HepG2 (cell line): ENCODE results near the gene NUBPL. TPM values are rescaled to one million over a fixed set of nuclear protein-coding genes. Genes with fewer than 3 reads are reported as not detected.

ENCODE experiments used
- CENPT ChIP-seq: sonication (generic); formaldehyde crosslinking; IDR thresholded peaks from 2 replicates; pipeline ENCODE4 v1.8.0; 2022; ENCODE audit warnings: low read depth, mild to moderate bottlenecking, moderate library complexity, missing genetic modification reagents
- ETV5 ChIP-seq: IDR thresholded peaks from 2 replicates; pipeline ENCODE4 v1.6.1; 2018; ENCODE audit warnings: missing biosample characterization, missing genetic modification reagents, inconsistent platforms, borderline replicate concordance
- HNF4A ChIP-seq: sonication (generic); formaldehyde crosslinking; IDR thresholded peaks from 2 replicates; pipeline ENCODE4 v1.4.0; 2020; ENCODE audit warnings: missing genetic modification reagents
- HNRNPH1 ChIP-seq: fragments of 200-400 bp; formaldehyde crosslinking; optimal IDR thresholded peaks from 2 replicates; pipeline ENCODE3; 2017; ENCODE audit warnings: mild to moderate bottlenecking, low read depth, low read length
- HOXA7 ChIP-seq: sonication (generic); formaldehyde crosslinking; IDR thresholded peaks from 2 replicates; pipeline ENCODE4 v1.8.1; 2022; ENCODE audit warnings: mild to moderate bottlenecking, missing genetic modification reagents, moderate library complexity
- JUNB ChIP-seq: sonication (generic); formaldehyde crosslinking; IDR thresholded peaks from 2 replicates; pipeline ENCODE4 v1.8.0; 2022; ENCODE audit warnings: missing genetic modification reagents, mild to moderate bottlenecking, borderline replicate concordance
- MAFK ChIP-seq, 2 experiments: IDR thresholded peaks in 1 of 2; conservative IDR thresholded peaks in 1 of 2; 2 replicates each; pipeline ENCODE4 v1.6.1; 2011; ENCODE audit warnings: improper control_type of control experiment in 2 of 2, low read length in 2 of 2
- PAWR ChIP-seq: sonication (generic); formaldehyde crosslinking; IDR thresholded peaks from 2 replicates; pipeline ENCODE4 v1.4.0; 2020; ENCODE audit warnings: missing genetic modification reagents, mild to moderate bottlenecking, borderline replicate concordance
- PPARG ChIP-seq: conservative IDR thresholded peaks from 2 replicates; pipeline ENCODE4 v1.6.1; 2016; ENCODE audit warnings: missing biosample characterization, missing genetic modification reagents
- ZBTB7B ChIP-seq: sonication (generic); formaldehyde crosslinking; IDR thresholded peaks from 2 replicates; pipeline ENCODE4 v1.4.0; 2020; ENCODE audit warnings: missing genetic modification reagents
- ZFP1 ChIP-seq: IDR thresholded peaks from 2 replicates; pipeline ENCODE4 v1.6.1; 2016
- ZIK1 ChIP-seq: sonication (generic); formaldehyde crosslinking; IDR thresholded peaks from 2 replicates; pipeline ENCODE4 v1.5.0; 2020; ENCODE audit warnings: mild to moderate bottlenecking, low read depth, missing genetic modification reagents, borderline replicate concordance
- ZMAT3 ChIP-seq: sonication (generic); formaldehyde crosslinking; conservative IDR thresholded peaks from 2 replicates; pipeline ENCODE4 v1.7.0; 2021; ENCODE audit warnings: missing genetic modification reagents
- ZNF124 ChIP-seq: sonication (generic); formaldehyde crosslinking; IDR thresholded peaks from 2 replicates; pipeline ENCODE4 v1.4.0; 2020; ENCODE audit warnings: missing genetic modification reagents
- ZNF44 ChIP-seq: sonication (generic); formaldehyde crosslinking; IDR thresholded peaks from 2 replicates; pipeline ENCODE4 v1.5.1; 2020; ENCODE audit warnings: mild to moderate bottlenecking, missing genetic modification reagents
- ZNF747 ChIP-seq: sonication (generic); formaldehyde crosslinking; IDR thresholded peaks from 2 replicates; pipeline ENCODE4 v1.8.1; 2023; ENCODE audit warnings: missing genetic modification reagents, mild to moderate bottlenecking, borderline replicate concordance
- ZNF781 ChIP-seq: sonication (generic); formaldehyde crosslinking; IDR thresholded peaks from 2 replicates; pipeline ENCODE4 v1.5.1; 2020; ENCODE audit warnings: borderline replicate concordance, mild to moderate bottlenecking, missing genetic modification reagents; ENCODE audit errors: not compliant biosample characterization
- ZSCAN12 ChIP-seq: sonication (generic); formaldehyde crosslinking; IDR thresholded peaks from 2 replicates; pipeline ENCODE4 v1.9.0; 2021; ENCODE audit warnings: mild to moderate bottlenecking, missing genetic modification reagents
- polyA plus RNA-seq, 8 experiments: library from polyadenylated mRNA; depleted of rRNA in 3 of 8; stranded (reverse) in 7 of 8; unstranded in 1 of 8; fragments of >200 nt; fragmentation: Illumina TruSeq in 4 of 8; extraction: Trizol in 4 of 8; gene quantifications; 2 replicates each; pipeline versions ENCODE4 v1.2.1 to v1.2.3, GENCODE V29; 2011 to 2016; ENCODE audit warnings: low read depth in 4 of 8, missing spikeins in 1 of 8, mixed read lengths in 1 of 8; ENCODE audit not compliant: insufficient read depth in 1 of 8
- total RNA-seq, 5 experiments: library from RNA; depleted of rRNA; stranded (reverse); fragments of >200 nt; fragmentation: Illumina TruSeq; extraction: Trizol; gene quantifications; 2 replicates each; pipeline ENCODE4 v1.2.3, GENCODE V29; 2016; ENCODE audit warnings: low read depth in 1 of 5
- TF ChIP-seq, protein P1 (sequence below): sonication (generic); formaldehyde crosslinking; IDR thresholded peaks from 2 replicates; pipeline ENCODE4 v1.4.0; 2020; ENCODE audit warnings: mild to moderate bottlenecking, missing genetic modification reagents, borderline replicate concordance
- TF ChIP-seq, protein P2 (sequence below): IDR thresholded peaks from 2 replicates; pipeline ENCODE4 v1.6.1; 2016; ENCODE audit warnings: missing genetic modification reagents, missing compliant biosample characterization
- TF ChIP-seq, protein P3 (sequence below): sonication (generic); formaldehyde crosslinking; conservative IDR thresholded peaks from 2 replicates; pipeline ENCODE4 v1.4.0; 2020; ENCODE audit warnings: mild to moderate bottlenecking, missing genetic modification reagents, moderate library complexity
- TF ChIP-seq, protein P4 (sequence below): sonication (generic); formaldehyde crosslinking; IDR thresholded peaks from 2 replicates; pipeline ENCODE4 v1.5.0; 2020; ENCODE audit warnings: mild to moderate bottlenecking, missing genetic modification reagents

NUBPL gene
- total and polyA plus RNA-seq, 2 of the 13 experiments (the other 11 are each of a cell fraction or from before 2014, with no cell fraction given) = 21.3 to 44.1 TPM

DNA sequence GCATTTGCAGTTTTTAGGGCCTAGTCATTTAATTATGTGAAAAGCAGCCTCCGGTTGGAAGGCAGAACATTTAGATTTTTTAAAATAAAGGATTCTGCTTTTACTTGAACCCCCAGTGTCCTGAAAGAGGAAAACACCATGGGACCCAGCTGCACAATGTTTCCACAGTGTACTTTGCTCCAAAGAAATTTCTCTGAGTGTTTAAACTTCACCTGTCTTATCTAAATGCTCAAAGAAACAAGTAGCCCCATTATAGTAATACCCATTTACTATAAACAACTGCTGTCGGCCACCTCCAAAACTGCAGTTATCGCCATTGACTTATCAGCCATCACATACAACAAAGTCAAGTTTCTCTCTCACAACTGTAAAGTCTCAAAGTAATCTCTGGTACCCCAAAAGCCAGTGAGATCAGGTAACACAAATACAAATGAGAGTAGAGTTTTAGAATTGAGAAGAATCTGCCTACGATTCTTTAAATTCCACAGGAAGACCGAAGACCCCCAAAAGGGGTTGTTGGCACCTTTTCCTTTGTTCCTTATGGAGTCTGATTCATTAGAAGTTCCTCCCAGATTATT, 205.2 kb downstream of the NUBPL start (continued):
- TF ChIP-seq, protein P1, sequence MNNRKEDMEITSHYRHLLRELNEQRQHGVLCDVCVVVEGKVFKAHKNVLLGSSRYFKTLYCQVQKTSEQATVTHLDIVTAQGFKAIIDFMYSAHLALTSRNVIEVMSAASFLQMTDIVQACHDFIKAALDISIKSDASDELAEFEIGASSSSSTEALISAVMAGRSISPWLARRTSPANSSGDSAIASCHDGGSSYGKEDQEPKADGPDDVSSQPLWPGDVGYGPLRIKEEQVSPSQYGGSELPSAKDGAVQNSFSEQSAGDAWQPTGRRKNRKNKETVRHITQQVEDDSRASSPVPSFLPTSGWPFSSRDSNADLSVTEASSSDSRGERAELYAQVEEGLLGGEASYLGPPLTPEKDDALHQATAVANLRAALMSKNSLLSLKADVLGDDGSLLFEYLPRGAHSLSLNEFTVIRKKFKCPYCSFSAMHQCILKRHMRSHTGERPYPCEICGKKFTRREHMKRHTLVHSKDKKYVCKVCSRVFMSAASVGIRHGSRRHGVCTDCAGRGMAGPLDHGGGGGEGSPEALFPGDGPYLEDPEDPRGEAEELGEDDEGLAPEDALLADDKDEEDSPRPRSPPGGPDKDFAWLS = no peak
- TF ChIP-seq CENPT (no peak), ZNF124 (CRISPR knock-in tag) (no peak), ZFP1 (CRISPR knock-in tag) (no peak), ZMAT3 (CRISPR knock-in tag) (no peak), ZSCAN12 (no peak), HOXA7 (CRISPR knock-in tag) (no peak), MAFK (conservative IDR thresholded peaks at IDR 0.05 in 1 of 2, IDR thresholded peaks at IDR 0.05 in 1 of 2; ENCODE audit: low read length in 2 of 2) (no peak), ZBTB7B (CRISPR knock-in tag) (no peak), JUNB (CRISPR knock-in tag) (no peak), HNRNPH1 (no peak), PPARG (CRISPR knock-in tag) (no peak), ZNF747 (CRISPR knock-in tag) (no peak), ZNF781 (CRISPR knock-in tag) (no peak), ZNF44 (CRISPR knock-in tag) (no peak), ZIK1 (CRISPR knock-in tag) (no peak), ETV5 (no peak), HNF4A (peak; percentile 79), PAWR (CRISPR knock-in tag) (no peak)
- TF ChIP-seq, protein P2, sequence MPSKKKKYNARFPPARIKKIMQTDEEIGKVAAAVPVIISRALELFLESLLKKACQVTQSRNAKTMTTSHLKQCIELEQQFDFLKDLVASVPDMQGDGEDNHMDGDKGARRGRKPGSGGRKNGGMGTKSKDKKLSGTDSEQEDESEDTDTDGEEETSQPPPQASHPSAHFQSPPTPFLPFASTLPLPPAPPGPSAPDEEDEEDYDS (CRISPR knock-in tag) = no peak
- TF ChIP-seq, protein P3, sequence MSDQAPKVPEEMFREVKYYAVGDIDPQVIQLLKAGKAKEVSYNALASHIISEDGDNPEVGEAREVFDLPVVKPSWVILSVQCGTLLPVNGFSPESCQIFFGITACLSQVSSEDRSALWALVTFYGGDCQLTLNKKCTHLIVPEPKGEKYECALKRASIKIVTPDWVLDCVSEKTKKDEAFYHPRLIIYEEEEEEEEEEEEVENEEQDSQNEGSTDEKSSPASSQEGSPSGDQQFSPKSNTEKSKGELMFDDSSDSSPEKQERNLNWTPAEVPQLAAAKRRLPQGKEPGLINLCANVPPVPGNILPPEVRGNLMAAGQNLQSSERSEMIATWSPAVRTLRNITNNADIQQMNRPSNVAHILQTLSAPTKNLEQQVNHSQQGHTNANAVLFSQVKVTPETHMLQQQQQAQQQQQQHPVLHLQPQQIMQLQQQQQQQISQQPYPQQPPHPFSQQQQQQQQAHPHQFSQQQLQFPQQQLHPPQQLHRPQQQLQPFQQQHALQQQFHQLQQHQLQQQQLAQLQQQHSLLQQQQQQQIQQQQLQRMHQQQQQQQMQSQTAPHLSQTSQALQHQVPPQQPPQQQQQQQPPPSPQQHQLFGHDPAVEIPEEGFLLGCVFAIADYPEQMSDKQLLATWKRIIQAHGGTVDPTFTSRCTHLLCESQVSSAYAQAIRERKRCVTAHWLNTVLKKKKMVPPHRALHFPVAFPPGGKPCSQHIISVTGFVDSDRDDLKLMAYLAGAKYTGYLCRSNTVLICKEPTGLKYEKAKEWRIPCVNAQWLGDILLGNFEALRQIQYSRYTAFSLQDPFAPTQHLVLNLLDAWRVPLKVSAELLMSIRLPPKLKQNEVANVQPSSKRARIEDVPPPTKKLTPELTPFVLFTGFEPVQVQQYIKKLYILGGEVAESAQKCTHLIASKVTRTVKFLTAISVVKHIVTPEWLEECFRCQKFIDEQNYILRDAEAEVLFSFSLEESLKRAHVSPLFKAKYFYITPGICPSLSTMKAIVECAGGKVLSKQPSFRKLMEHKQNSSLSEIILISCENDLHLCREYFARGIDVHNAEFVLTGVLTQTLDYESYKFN (CRISPR knock-in tag) = peak; percentile 59; the same call in 1 of the 2 replicates
- TF ChIP-seq, protein P4, sequence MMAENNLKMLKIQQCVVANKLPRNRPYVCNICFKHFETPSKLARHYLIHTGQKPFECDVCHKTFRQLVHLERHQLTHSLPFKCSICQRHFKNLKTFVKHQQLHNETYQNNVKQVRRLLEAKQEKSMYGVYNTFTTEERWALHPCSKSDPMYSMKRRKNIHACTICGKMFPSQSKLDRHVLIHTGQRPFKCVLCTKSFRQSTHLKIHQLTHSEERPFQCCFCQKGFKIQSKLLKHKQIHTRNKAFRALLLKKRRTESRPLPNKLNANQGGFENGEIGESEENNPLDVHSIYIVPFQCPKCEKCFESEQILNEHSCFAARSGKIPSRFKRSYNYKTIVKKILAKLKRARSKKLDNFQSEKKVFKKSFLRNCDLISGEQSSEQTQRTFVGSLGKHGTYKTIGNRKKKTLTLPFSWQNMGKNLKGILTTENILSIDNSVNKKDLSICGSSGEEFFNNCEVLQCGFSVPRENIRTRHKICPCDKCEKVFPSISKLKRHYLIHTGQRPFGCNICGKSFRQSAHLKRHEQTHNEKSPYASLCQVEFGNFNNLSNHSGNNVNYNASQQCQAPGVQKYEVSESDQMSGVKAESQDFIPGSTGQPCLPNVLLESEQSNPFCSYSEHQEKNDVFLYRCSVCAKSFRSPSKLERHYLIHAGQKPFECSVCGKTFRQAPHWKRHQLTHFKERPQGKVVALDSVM (CRISPR knock-in tag) = no peak
